C4-2B (cell line): ENCODE data around the gene COQ10B.

Source experiments
- ZFX ChIP-seq: fragments of 450-650 bp; IDR thresholded peaks from 2 replicates; pipeline ENCODE4 v1.6.1; 2017
- TF ChIP-seq, protein P1 (sequence below): fragments of 450-650 bp; conservative IDR thresholded peaks from 2 replicates; pipeline ENCODE4 v1.5.1; 2017; ENCODE audit warnings: mild to moderate bottlenecking

DNA sequence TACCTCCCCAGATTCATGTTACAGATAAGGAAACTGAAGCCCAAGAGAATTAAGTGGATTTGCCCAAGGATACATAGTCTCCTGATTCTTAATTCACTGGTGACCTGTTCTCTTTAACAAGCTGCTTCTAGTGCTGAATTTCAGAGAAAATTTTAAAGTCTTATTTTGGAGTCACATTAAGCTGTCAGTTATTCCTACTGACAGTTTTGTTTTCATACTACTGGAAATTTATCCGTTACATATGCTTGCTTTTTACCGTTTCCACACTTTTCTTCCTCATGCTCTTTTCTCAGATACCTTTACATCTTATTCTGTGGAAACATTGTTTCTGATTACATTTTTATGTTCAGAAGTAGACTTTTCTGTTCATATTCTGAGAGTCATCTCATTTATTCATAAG is 63.8 kb downstream of the COQ10B start:
- TF ChIP-seq, protein P1, sequence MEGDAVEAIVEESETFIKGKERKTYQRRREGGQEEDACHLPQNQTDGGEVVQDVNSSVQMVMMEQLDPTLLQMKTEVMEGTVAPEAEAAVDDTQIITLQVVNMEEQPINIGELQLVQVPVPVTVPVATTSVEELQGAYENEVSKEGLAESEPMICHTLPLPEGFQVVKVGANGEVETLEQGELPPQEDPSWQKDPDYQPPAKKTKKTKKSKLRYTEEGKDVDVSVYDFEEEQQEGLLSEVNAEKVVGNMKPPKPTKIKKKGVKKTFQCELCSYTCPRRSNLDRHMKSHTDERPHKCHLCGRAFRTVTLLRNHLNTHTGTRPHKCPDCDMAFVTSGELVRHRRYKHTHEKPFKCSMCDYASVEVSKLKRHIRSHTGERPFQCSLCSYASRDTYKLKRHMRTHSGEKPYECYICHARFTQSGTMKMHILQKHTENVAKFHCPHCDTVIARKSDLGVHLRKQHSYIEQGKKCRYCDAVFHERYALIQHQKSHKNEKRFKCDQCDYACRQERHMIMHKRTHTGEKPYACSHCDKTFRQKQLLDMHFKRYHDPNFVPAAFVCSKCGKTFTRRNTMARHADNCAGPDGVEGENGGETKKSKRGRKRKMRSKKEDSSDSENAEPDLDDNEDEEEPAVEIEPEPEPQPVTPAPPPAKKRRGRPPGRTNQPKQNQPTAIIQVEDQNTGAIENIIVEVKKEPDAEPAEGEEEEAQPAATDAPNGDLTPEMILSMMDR, result no peak
- TF ChIP-seq ZFX, result no peak
